ENCODE data around the gene ITGA6. TPM values are rescaled to one million over a fixed set of nuclear protein-coding genes. Genes with fewer than 3 reads are reported as not detected.

The ITGA6 gene
- polyA plus RNA-seq (ENCODE audit: low read depth in 6 of 6) = under 1 TPM in 5 of 6 donors, not detected in 1; 0.36 to 0.74 (median 0.52) TPM

- Mint-ChIP-seq H3K9me3 (no peaks in the 10 kb centered on the region), H3K27ac (peak within 1 kb of the TSS in 1 of 6 donors; percentile 59), H3K36me3 (no peaks in the 10 kb centered on the region), H3K4me3 (peak within 1 kb of the TSS; percentile 76 to 90 (median 82)), H3K27me3 (peaks cover 54 to 66% (median 66%) of the 10 kb centered on the region in 3 donors), H3K4me1 (peaks cover 4 to 18% (median 11%) of the 10 kb centered on the region in 3 donors)
- ATAC-seq (ENCODE audit: low read depth in 2 of 2) (peak; percentile 80 to 81), DNase-seq (peak; percentile 36)
Measured at GRCh38 chr2:172427256-172427989, at the start of gene ITGA6. ITGA6 (plus strand) TSS chr2:172427586.

- Mint-ChIP-seq H3K9me3 (peaks cover 0 to 17% (median 5%) of the 10 kb centered on the region in 7 donors), H3K27ac (peak overlapping the region in 3 of 6 donors; percentile 1 to 7 (median 2)), H3K4me1 (peaks cover 13 to 19% (median 14%) of the 10 kb centered on the region in 3 donors), H3K4me3 (no peak overlapping the region), H3K36me3 (peaks cover 0 to 13% of the 10 kb centered on the region in 2 donors), H3K27me3 (peaks cover 3 to 7% (median 3%) of the 10 kb centered on the region in 3 donors)
- ATAC-seq (ENCODE audit: low read depth in 2 of 2) (no peak), DNase-seq (no peak)
Measured at GRCh38 chr2:172380436-172381274, 46.7 kb upstream of the ITGA6 start.

GRCh38 chr2:172381275-172382027 lies 45.9 kb upstream of the ITGA6 start:
- Mint-ChIP-seq H3K36me3 (peaks cover 0 to 13% of the 10 kb centered on the region in 2 donors), H3K4me1 (peaks cover 13 to 19% (median 14%) of the 10 kb centered on the region in 3 donors), H3K27me3 (peaks cover 5 to 10% (median 6%) of the 10 kb centered on the region in 3 donors), H3K4me3 (no peak overlapping the region), H3K27ac (no peak overlapping the region), H3K9me3 (peaks cover 0 to 17% (median 5%) of the 10 kb centered on the region in 7 donors)
- no peak for DNase-seq
- ATAC-seq (ENCODE audit: low read depth in 2 of 2) = no peak

- H3K4me3 Mint-ChIP-seq = no peak overlapping the region
- no peaks in the 10 kb centered on the region for H3K36me3 Mint-ChIP-seq
- no peaks in the 10 kb centered on the region for H3K4me1 Mint-ChIP-seq
- DNase-seq (no peak), ATAC-seq (ENCODE audit: low read depth in 2 of 2) (no peak)
- no peak overlapping the region for H3K27ac Mint-ChIP-seq
- peaks cover 6 to 10% (median 9%) of the 10 kb centered on the region in 3 donors for H3K27me3 Mint-ChIP-seq
- peaks cover 0 to 3% (median 0%) of the 10 kb centered on the region in 7 donors for H3K9me3 Mint-ChIP-seq
Measured at GRCh38 chr2:172387361-172387760, 40.0 kb upstream of the ITGA6 start.

GRCh38 chr2:172389685-172390339 lies 37.6 kb upstream of the ITGA6 start:
- ATAC-seq (ENCODE audit: low read depth in 2 of 2) (no peak), DNase-seq (no peak)
- H3K27ac Mint-ChIP-seq = peak overlapping the region in 1 of 6 donors; percentile 33
- no peaks in the 10 kb centered on the region for H3K4me1 Mint-ChIP-seq
- no peaks in the 10 kb centered on the region for H3K36me3 Mint-ChIP-seq
- H3K27me3 Mint-ChIP-seq = peaks cover 6 to 10% (median 9%) of the 10 kb centered on the region in 3 donors
- H3K4me3 Mint-ChIP-seq = no peak overlapping the region
- no peaks in the 10 kb centered on the region for H3K9me3 Mint-ChIP-seq

GRCh38 chr2:172394002-172394401 lies 33.4 kb upstream of the ITGA6 start:
- peaks cover 0 to 4% (median 3%) of the 10 kb centered on the region in 3 donors for H3K27me3 Mint-ChIP-seq
- no peak overlapping the region for H3K4me3 Mint-ChIP-seq
- H3K4me1 Mint-ChIP-seq = peaks cover 0 to 4% (median 0%) of the 10 kb centered on the region in 3 donors
- H3K9me3 Mint-ChIP-seq = no peaks in the 10 kb centered on the region
- DNase-seq = no peak
- H3K27ac Mint-ChIP-seq = no peak overlapping the region
- no peak for ATAC-seq (ENCODE audit: low read depth in 2 of 2)
- no peaks in the 10 kb centered on the region for H3K36me3 Mint-ChIP-seq

- H3K4me3 Mint-ChIP-seq = no peak overlapping the region
- ATAC-seq (ENCODE audit: low read depth in 2 of 2) = no peak
Measured at GRCh38 chr2:172395503-172395902, 31.9 kb upstream of the ITGA6 start.

GRCh38 chr2:172397148-172397834 lies 30.1 kb upstream of the ITGA6 start:
- DNase-seq = no peak
- Mint-ChIP-seq H3K36me3 (no peaks in the 10 kb centered on the region), H3K4me3 (no peak overlapping the region), H3K4me1 (peaks cover 0 to 4% (median 0%) of the 10 kb centered on the region in 3 donors), H3K27me3 (peaks cover 0 to 7% (median 4%) of the 10 kb centered on the region in 3 donors), H3K27ac (no peak overlapping the region), H3K9me3 (no peaks in the 10 kb centered on the region)
- ATAC-seq (ENCODE audit: low read depth in 2 of 2) = no peak

More at GRCh38 chr2:172395503-172395902, 31.9 kb upstream of the ITGA6 start:
- DNase-seq = no peak
- Mint-ChIP-seq H3K4me1 (peaks cover 0 to 4% (median 0%) of the 10 kb centered on the region in 3 donors), H3K27me3 (peaks cover 0 to 7% (median 4%) of the 10 kb centered on the region in 3 donors), H3K27ac (no peak overlapping the region), H3K9me3 (no peaks in the 10 kb centered on the region), H3K36me3 (no peaks in the 10 kb centered on the region)

GRCh38 chr2:172398440-172398839 lies 28.9 kb upstream of the ITGA6 start:
- ATAC-seq (ENCODE audit: low read depth in 2 of 2) (no peak), DNase-seq (no peak)
- H3K4me3 Mint-ChIP-seq = peak overlapping the region in 1 of 8 donors; percentile 66
- no peaks in the 10 kb centered on the region for H3K36me3 Mint-ChIP-seq
- H3K27ac Mint-ChIP-seq = no peak overlapping the region
- H3K27me3 Mint-ChIP-seq = peaks cover 4 to 7% (median 6%) of the 10 kb centered on the region in 3 donors
- peaks cover 0 to 4% (median 0%) of the 10 kb centered on the region in 3 donors for H3K4me1 Mint-ChIP-seq
- H3K9me3 Mint-ChIP-seq = no peaks in the 10 kb centered on the region

GRCh38 chr2:172399765-172400164 lies 27.6 kb upstream of the ITGA6 start:
- Mint-ChIP-seq H3K4me1 (peaks cover 0 to 4% (median 0%) of the 10 kb centered on the region in 3 donors), H3K9me3 (no peaks in the 10 kb centered on the region), H3K36me3 (no peaks in the 10 kb centered on the region), H3K27me3 (peaks cover 4 to 13% (median 7%) of the 10 kb centered on the region in 3 donors), H3K27ac (no peak overlapping the region), H3K4me3 (no peak overlapping the region)
- no peak for DNase-seq
- ATAC-seq (ENCODE audit: low read depth in 2 of 2) = no peak

GRCh38 chr2:172402198-172402597 lies 25.2 kb upstream of the ITGA6 start:
- peaks cover 0 to 7% (median 0%) of the 10 kb centered on the region in 7 donors for H3K9me3 Mint-ChIP-seq
- no peak for ATAC-seq (ENCODE audit: low read depth in 2 of 2)
- no peaks in the 10 kb centered on the region for H3K4me1 Mint-ChIP-seq
- H3K27ac Mint-ChIP-seq = no peak overlapping the region
- peaks cover 4 to 13% (median 7%) of the 10 kb centered on the region in 3 donors for H3K27me3 Mint-ChIP-seq
- no peaks in the 10 kb centered on the region for H3K36me3 Mint-ChIP-seq
- no peak for DNase-seq
- no peak overlapping the region for H3K4me3 Mint-ChIP-seq

- peaks cover 0 to 21% (median 3%) of the 10 kb centered on the region in 3 donors for H3K27me3 Mint-ChIP-seq
- no peaks in the 10 kb centered on the region for H3K36me3 Mint-ChIP-seq
- no peak overlapping the region for H3K4me3 Mint-ChIP-seq
- peaks cover 0 to 7% (median 0%) of the 10 kb centered on the region in 7 donors for H3K9me3 Mint-ChIP-seq
- no peak overlapping the region for H3K27ac Mint-ChIP-seq
- ATAC-seq (ENCODE audit: low read depth in 2 of 2) = no peak
- no peak for DNase-seq
- H3K4me1 Mint-ChIP-seq = no peaks in the 10 kb centered on the region
Measured at GRCh38 chr2:172403402-172403801, 24.0 kb upstream of the ITGA6 start.
